H1 (cell line): ENCODE measurements around the gene SETX. TPM values are rescaled to one million over a fixed set of nuclear protein-coding genes. Genes with fewer than 3 reads are reported as not detected.

Experiments
- BCL11A ChIP-seq, 2 experiments: IDR thresholded peaks; one replicate each; pipeline ENCODE4 v1.6.1; 2011; ENCODE audit warnings: low read depth in 2 of 2, low read length in 2 of 2, mild to moderate bottlenecking in 2 of 2
- CEBPB ChIP-seq: IDR thresholded peaks from 2 replicates; pipeline ENCODE4 v1.6.1; 2012; ENCODE audit warnings: low read depth, low read length
- CTBP2 ChIP-seq: IDR thresholded peaks from 2 replicates; pipeline ENCODE4 v1.7.0; 2011; ENCODE audit warnings: borderline replicate concordance, mild to moderate bottlenecking, moderate library complexity, mixed read lengths, low read length; ENCODE audit not compliant: insufficient read depth, insufficient read length
- EGR1 ChIP-seq: IDR thresholded peaks from 2 replicates; pipeline ENCODE4 v1.6.1; 2011; ENCODE audit warnings: low read depth, low read length, borderline replicate concordance
- EP300 ChIP-seq, 2 experiments: IDR thresholded peaks; 1 replicate in 1 of 2; 2 replicates in 1 of 2; pipeline ENCODE4 v1.6.1; 2011 to 2012; ENCODE audit warnings: low read depth in 2 of 2, low read length in 2 of 2, mild to moderate bottlenecking in 2 of 2, borderline replicate concordance in 1 of 2, inconsistent platforms in 1 of 2, moderate library complexity in 1 of 2
- FOSL1 ChIP-seq: IDR thresholded peaks from 2 replicates; pipeline ENCODE4 v1.6.1; 2011; ENCODE audit warnings: mild to moderate bottlenecking, low read depth, low read length, moderate library complexity; ENCODE audit not compliant: insufficient read depth
- GTF2F1 ChIP-seq: IDR thresholded peaks from 2 replicates; pipeline ENCODE4 v1.6.1; 2012; ENCODE audit warnings: low read depth, low read length, improper control_type of control experiment, borderline replicate concordance
- HDAC6 ChIP-seq: IDR thresholded peaks from one replicate; pipeline ENCODE4 v1.7.1; 2012; ENCODE audit warnings: low read depth, mild to moderate bottlenecking, inconsistent platforms, low read length, moderate library complexity
- JUND ChIP-seq: IDR thresholded peaks from 2 replicates; pipeline ENCODE4 v1.6.1; 2011; ENCODE audit warnings: mild to moderate bottlenecking, improper control_type of control experiment, low read length
- KDM1A ChIP-seq: fragments of 200-600, 300-600 bp; sonication (generic); IDR thresholded peaks from 2 replicates; pipeline ENCODE4 v1.7.1; 2016; ENCODE audit warnings: mild to moderate bottlenecking, low read length, borderline replicate concordance
- NANOG ChIP-seq: IDR thresholded peaks from 2 replicates; pipeline ENCODE4 v1.6.1; 2011; ENCODE audit warnings: low read length, low read depth, mild to moderate bottlenecking, inconsistent platforms; ENCODE audit not compliant: insufficient read depth, poor library complexity, severe bottlenecking
- NRF1 ChIP-seq: IDR thresholded peaks from 2 replicates; pipeline ENCODE4 v1.6.1; 2011; ENCODE audit warnings: mild to moderate bottlenecking, low read depth, low read length, improper control_type of control experiment
- POU5F1 ChIP-seq: IDR thresholded peaks from 2 replicates; pipeline ENCODE4 v1.6.1; 2011; ENCODE audit warnings: low read depth, mild to moderate bottlenecking, low read length, moderate library complexity
- RFX5 ChIP-seq: IDR thresholded peaks from 2 replicates; pipeline ENCODE4 v1.6.1; 2011; ENCODE audit warnings: low read depth, low read length, improper control_type of control experiment, borderline replicate concordance
- RXRA ChIP-seq: IDR thresholded peaks from 2 replicates; pipeline ENCODE4 v1.6.1; 2011; ENCODE audit warnings: low read depth, mild to moderate bottlenecking, low read length, moderate library complexity; ENCODE audit not compliant: insufficient read depth
- SAP30 ChIP-seq: fragments of 300-600 bp; sonication (generic); IDR thresholded peaks from 2 replicates; pipeline ENCODE4 v1.7.1; 2012; ENCODE audit warnings: low read length, moderate library complexity, mild to moderate bottlenecking, inconsistent platforms; ENCODE audit not compliant: insufficient read depth, insufficient replicate concordance
- SP1 ChIP-seq: IDR thresholded peaks from 2 replicates; pipeline ENCODE4 v1.6.1; 2011; ENCODE audit warnings: low read depth, low read length
- SP4 ChIP-seq: IDR thresholded peaks from 2 replicates; pipeline ENCODE4 v1.6.1; 2012; ENCODE audit warnings: low read length, inconsistent platforms
- SRF ChIP-seq: IDR thresholded peaks from 2 replicates; pipeline ENCODE4 v1.6.1; 2011; ENCODE audit warnings: mild to moderate bottlenecking, low read depth, low read length, moderate library complexity
- SUZ12 ChIP-seq: fragments of 200-600 bp; sonication (generic); IDR thresholded peaks from 2 replicates; pipeline ENCODE4 v1.6.1; 2012; ENCODE audit warnings: mild to moderate bottlenecking, inconsistent platforms, low read length, moderate library complexity, mixed read lengths
- TBP ChIP-seq: IDR thresholded peaks from 2 replicates; pipeline ENCODE4 v1.6.1; 2011; ENCODE audit warnings: low read depth, low read length, improper control_type of control experiment
- YY1 ChIP-seq: IDR thresholded peaks from 2 replicates; pipeline ENCODE4 v1.6.1; 2011; ENCODE audit warnings: low read depth, mild to moderate bottlenecking, low read length
- ZNF274 ChIP-seq: IDR thresholded peaks from 2 replicates; pipeline ENCODE4 v1.7.0; 2012; ENCODE audit warnings: low read length, borderline replicate concordance; ENCODE audit errors: extremely low read depth
- polyA plus RNA-seq, 7 experiments: library from polyadenylated mRNA; depleted of rRNA in 3 of 7; stranded (reverse) in 5 of 7; unstranded in 2 of 7; fragments of >200 nt in 5 of 7; fragments of 200-250 nt in 2 of 7; gene quantifications; 1 replicate in 5 of 7; 2 replicates in 1 of 7; 4 replicates in 1 of 7; pipeline versions ENCODE4 v1.2.1 to v1.2.3, GENCODE V29; 2011 to 2013; ENCODE audit warnings: missing spikeins in 2 of 7, mixed read lengths in 2 of 7
- total RNA-seq: library from RNA; stranded (reverse); fragmentation: NEBNext Ultra II Directional; extraction: Animal tissue kit (Norgen Biotek cat#: 25700); gene quantifications from 2 replicates; pipeline ENCODE4 v1.2.1, GENCODE V29; 2021
- TF ChIP-seq, protein P1 (sequence below): IDR thresholded peaks from 2 replicates; pipeline ENCODE4 v1.6.1; 2012; ENCODE audit warnings: inconsistent platforms

Gene SETX
- total and polyA plus RNA-seq, 2 of the 8 experiments (the other 6 are each of a cell fraction or from before 2014, with no cell fraction given): 15.1 to 37.9 TPM

DNA sequence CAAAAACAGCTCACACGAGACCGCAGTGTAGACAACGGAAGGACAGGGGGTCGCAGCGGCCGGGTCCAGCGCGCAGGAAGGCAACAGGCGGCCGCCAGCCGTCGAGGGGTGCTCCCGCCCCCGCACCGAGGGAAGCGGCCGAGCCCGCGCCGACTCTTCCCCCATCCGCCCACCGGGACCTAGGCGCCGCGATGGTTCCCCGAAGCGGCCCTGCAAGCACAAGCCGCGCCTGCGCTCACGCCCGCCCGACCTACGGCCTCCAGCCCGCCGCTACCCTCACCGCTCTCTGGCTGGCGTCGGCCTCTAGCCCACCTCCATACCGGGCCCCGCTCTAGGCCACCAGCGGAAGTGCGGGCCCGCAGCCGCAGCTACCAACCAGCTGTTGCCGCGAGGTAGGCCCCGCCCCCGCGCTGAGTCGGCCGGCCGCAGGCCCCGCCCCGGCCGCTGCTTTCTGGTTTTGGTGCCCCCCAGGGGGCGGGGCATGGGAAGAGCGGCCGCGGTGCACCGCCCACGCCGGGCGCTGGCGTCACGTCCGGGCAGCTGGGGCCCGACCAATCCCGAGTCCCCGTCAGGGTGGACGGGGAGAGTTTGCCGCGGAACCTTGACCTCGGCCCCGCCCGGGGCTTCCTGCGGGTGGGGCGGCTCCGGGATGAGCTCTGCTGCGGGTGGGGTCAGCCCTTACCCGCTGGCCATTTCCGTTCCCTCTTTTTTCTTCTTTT, at the start of gene SETX (continued):
- TF ChIP-seq SP4 (no peak), SAP30 (no peak), POU5F1 (no peak), RXRA (no peak), EGR1 (peak; percentile 98), TBP (peak; percentile 86), GTF2F1 (peak; percentile 46; the same call in 1 of the 2 replicates), JUND (no peak), CEBPB (no peak), CTBP2 (no peak), SRF (no peak), EP300 (IDR thresholded peaks at IDR 0.05; ENCODE audit: borderline replicate concordance in 1 of 2, low read depth in 2 of 2, low read length in 2 of 2) (no peak), RFX5 (no peak), KDM1A (no peak), ZNF274 (no peak), BCL11A (IDR thresholded peaks at IDR 0.05; ENCODE audit: low read depth in 2 of 2, low read length in 2 of 2) (no peak), FOSL1 (no peak), SP1 (peak; percentile 72; the same call in 1 of the 2 replicates), NANOG (no peak), YY1 (0 out of 2 replicates have a peak, but pooled peaks have one; percentile 5), HDAC6 (no peak), SUZ12 (no peak), NRF1 (no peak)
- TF ChIP-seq, protein P1, sequence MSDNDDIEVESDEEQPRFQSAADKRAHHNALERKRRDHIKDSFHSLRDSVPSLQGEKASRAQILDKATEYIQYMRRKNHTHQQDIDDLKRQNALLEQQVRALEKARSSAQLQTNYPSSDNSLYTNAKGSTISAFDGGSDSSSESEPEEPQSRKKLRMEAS: no peak
